Osteoblast (primary cell): Measurements from ENCODE around the gene KBTBD13. TPM values are rescaled to one million over a fixed set of nuclear protein-coding genes. Genes with fewer than 3 reads are reported as not detected.
A peak's percentile ranks its signal among the peaks of the same experiment; 100 is the strongest.

Source experiments
- DNase-seq: peaks from one replicate; pipeline ENCODE4 v3.0.0; 2011; ENCODE audit warnings: low spot score, mixed read lengths; ENCODE audit not compliant: insufficient read length; ENCODE audit errors: missing footprints
- H2AFZ ChIP-seq: 2 replicates; pipeline ENCODE4 v1.6.0; 2011; ENCODE audit warnings: mild to moderate bottlenecking, low read length
- H3K27ac ChIP-seq: 2 replicates; pipeline ENCODE4 v1.5.1; 2011; ENCODE audit warnings: mild to moderate bottlenecking, low read depth, low read length, moderate library complexity
- H3K27me3 ChIP-seq: 2 replicates; pipeline ENCODE4 v1.6.0; 2012; ENCODE audit warnings: mild to moderate bottlenecking, control low read depth, inconsistent platforms, low read length, moderate library complexity; ENCODE audit not compliant: insufficient read depth
- H3K36me3 ChIP-seq: 2 replicates; pipeline ENCODE4 v1.5.1; 2011; ENCODE audit warnings: mild to moderate bottlenecking, low read length, control low read depth, moderate library complexity; ENCODE audit not compliant: insufficient read depth
- H3K4me1 ChIP-seq: 2 replicates; pipeline ENCODE4 v1.5.1; 2011; ENCODE audit warnings: mild to moderate bottlenecking, low read length, control low read depth, moderate library complexity; ENCODE audit not compliant: insufficient read depth
- H3K4me2 ChIP-seq: 2 replicates; pipeline ENCODE4 v1.6.0; 2011; ENCODE audit warnings: mild to moderate bottlenecking, low read length; ENCODE audit not compliant: insufficient read depth
- H3K4me3 ChIP-seq: fragments of 200-600 bp; sonication (generic); 3 replicates; pipeline ENCODE4 v1.5.1; 2012; ENCODE audit warnings: mild to moderate bottlenecking, low read length, inconsistent platforms; ENCODE audit not compliant: insufficient read depth
- H3K79me2 ChIP-seq: 2 replicates; pipeline ENCODE4 v1.6.0; 2012; ENCODE audit warnings: mild to moderate bottlenecking, low read length, control low read depth, inconsistent platforms; ENCODE audit not compliant: insufficient read depth
- H3K9me3 ChIP-seq: 2 replicates; pipeline ENCODE4 v1.5.1; 2011; ENCODE audit warnings: low read depth, low read length, control low read depth
- H4K20me1 ChIP-seq: 2 replicates; pipeline ENCODE4 v1.6.0; 2012; ENCODE audit warnings: mild to moderate bottlenecking, low read length, control low read depth; ENCODE audit not compliant: insufficient read depth
- CTCF ChIP-seq: IDR thresholded peaks from 2 replicates; pipeline ENCODE4 v1.5.1; 2011; ENCODE audit warnings: mild to moderate bottlenecking, low read depth, low read length, moderate library complexity; ENCODE audit errors: extremely low read depth
- total RNA-seq: library from RNA; depleted of rRNA; stranded (reverse); fragments of >200 nt; gene quantifications from 2 replicates; pipeline ENCODE4 v1.2.3, GENCODE V29; 2012

The KBTBD13 gene
- total RNA-seq, 1 donor = not detected

DNA sequence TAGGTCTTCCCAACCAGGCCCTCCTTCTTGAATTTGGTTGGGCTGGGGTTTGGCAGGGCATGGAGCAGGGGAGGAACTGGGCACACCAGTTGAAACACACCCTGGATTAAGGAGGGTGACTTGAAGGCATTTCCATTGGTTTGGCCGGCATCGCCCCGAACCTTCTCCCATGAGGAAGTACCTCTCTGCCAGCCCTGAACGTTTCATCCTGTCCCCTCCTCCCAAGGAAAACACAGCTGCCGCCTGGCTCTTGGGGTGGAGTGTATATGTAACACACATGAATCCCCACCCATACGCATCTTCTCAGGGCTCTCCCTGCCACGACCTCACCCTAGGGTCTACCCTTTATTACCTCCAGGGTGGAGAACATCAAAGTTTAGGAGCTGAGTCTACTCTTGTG is 23.9 kb downstream of the KBTBD13 start:
- Histone ChIP-seq H3K4me1 (no peaks in the 10 kb centered on the region), H3K79me2 (no peaks in the 10 kb centered on the region), H3K27ac (no peak overlapping the region), H4K20me1 (no peaks in the 10 kb centered on the region), H3K9me3 (no peaks in the 10 kb centered on the region), H3K4me3 (no peak overlapping the region), H3K36me3 (peaks cover 43% of the 10 kb centered on the region), H2AFZ (no peak overlapping the region), H3K4me2 (no peak overlapping the region), H3K27me3 (no peaks in the 10 kb centered on the region)
- TF ChIP-seq CTCF = no peak
- DNase-seq = no peak

DNA sequence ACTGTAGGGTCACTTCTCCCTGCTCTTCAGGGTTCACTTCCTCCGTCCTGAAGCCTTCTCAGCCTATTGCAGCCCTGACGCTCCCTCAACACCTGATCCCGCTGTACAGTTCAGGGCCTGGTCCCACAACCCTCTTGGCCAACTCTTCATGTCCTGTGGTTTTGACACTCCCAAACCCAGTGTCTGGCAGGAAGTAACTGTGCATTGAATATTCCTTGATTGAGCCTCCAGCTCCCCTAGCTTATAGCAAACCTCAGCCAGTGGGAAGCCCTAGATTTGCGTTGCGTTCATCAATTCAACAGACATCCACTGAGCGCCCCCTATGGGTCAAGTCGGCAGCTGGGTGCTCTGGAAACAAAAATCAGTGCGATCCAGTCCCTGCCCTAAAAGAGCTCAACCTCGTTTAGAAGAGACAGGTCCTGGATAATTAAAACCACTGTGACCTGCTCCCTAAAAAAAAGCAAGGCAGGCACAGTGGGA is 24.9 kb downstream of the KBTBD13 start:
- no peaks in the 10 kb centered on the region for H3K9me3 ChIP-seq
- H3K27me3 ChIP-seq = no peaks in the 10 kb centered on the region
- TF ChIP-seq CTCF = peak; percentile 88
- no peaks in the 10 kb centered on the region for H3K79me2 ChIP-seq
- no peak overlapping the region for H3K4me3 ChIP-seq
- no peak overlapping the region for H2AFZ ChIP-seq
- peaks cover 53% of the 10 kb centered on the region for H3K36me3 ChIP-seq
- no peak overlapping the region for H3K27ac ChIP-seq
- no peak overlapping the region for H3K4me2 ChIP-seq
- H4K20me1 ChIP-seq = no peaks in the 10 kb centered on the region
- no peaks in the 10 kb centered on the region for H3K4me1 ChIP-seq
- DNase-seq = peak; percentile 94

DNA sequence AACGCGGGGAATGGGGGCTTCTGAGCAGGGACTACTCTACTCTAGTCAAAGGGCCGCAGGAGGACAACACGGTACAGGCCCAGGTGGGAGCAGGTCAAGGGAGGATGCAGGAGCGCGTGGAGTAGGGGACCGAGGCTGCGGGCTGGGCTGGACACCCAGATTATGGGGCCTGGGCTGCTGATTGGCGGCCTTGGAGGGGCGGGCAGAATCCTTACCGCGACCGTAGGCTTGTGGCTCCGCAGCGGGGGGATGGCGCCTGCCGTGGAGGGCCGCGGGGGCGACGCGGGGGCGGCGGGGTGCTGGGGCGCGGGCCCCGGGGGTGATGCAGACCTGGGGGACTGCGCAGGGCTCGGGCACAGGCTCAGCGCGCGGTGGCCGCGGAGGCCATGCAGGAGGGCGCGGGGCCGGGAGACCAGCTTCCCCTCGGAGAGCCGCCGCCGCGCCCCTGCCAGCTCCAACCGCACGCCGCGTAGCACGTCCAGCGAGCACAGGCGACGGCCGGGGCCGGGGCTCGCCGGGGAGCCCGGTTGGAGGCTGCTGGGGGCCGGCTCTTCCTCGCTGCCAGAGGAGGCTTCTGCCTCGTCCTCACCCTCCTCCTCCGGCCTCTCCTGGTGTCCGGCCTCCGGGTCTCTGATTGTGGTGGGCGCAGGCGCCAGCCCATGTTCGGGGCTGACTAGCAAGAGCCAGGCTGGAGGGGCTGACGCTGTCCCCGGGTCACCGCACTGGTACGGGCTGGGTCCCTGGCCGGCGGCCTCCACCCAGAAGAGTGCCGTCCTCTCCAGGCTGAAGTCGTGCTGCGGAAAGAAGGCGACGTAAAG is 25.6 kb downstream of the KBTBD13 start:
- Histone ChIP-seq H3K27ac (no peak overlapping the region), H4K20me1 (no peaks in the 10 kb centered on the region), H3K9me3 (no peaks in the 10 kb centered on the region), H3K79me2 (no peaks in the 10 kb centered on the region), H3K27me3 (no peaks in the 10 kb centered on the region), H3K4me1 (no peaks in the 10 kb centered on the region), H2AFZ (no peak overlapping the region), H3K4me2 (no peak overlapping the region), H3K4me3 (no peak overlapping the region), H3K36me3 (peaks cover 58% of the 10 kb centered on the region)
- no peak for TF ChIP-seq CTCF
- DNase-seq = no peak

DNA sequence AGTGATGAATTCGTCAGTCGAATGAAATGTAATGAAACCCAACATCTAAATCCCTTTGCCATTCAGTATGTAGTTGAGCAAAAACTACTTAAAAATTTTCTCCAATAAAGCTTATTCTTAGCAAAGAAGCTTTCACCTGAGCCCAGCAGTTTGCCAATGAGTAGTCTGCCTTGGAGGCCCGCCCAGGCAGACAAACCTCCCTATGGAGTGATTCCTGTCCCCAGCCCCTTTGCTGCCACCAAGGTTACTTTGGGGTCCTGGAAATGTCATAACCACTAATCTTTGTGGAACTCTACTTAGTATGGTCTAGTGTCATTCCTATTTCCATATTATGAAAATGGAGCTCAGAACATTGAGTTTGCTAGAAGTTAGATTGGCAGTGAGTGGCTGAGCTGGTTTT is 26.4 kb downstream of the KBTBD13 start:
- no peak overlapping the region for H3K27ac ChIP-seq
- H3K9me3 ChIP-seq = no peaks in the 10 kb centered on the region
- H3K27me3 ChIP-seq = no peaks in the 10 kb centered on the region
- no peaks in the 10 kb centered on the region for H4K20me1 ChIP-seq
- H3K36me3 ChIP-seq = peaks cover 53% of the 10 kb centered on the region
- no peak overlapping the region for H3K4me2 ChIP-seq
- no peak for TF ChIP-seq CTCF
- DNase-seq = peak; percentile 52
- no peaks in the 10 kb centered on the region for H3K4me1 ChIP-seq
- no peak overlapping the region for H3K4me3 ChIP-seq
- H3K79me2 ChIP-seq = no peaks in the 10 kb centered on the region
- H2AFZ ChIP-seq = no peak overlapping the region
